ENCODE measurements around the gene UPK1B.
"Not testable (repeated sequence)": the region's sequence is repeated elsewhere in the genome, so short reads cannot be mapped to it uniquely, and the experiment has no call there.

UPK1B gene

DNA sequence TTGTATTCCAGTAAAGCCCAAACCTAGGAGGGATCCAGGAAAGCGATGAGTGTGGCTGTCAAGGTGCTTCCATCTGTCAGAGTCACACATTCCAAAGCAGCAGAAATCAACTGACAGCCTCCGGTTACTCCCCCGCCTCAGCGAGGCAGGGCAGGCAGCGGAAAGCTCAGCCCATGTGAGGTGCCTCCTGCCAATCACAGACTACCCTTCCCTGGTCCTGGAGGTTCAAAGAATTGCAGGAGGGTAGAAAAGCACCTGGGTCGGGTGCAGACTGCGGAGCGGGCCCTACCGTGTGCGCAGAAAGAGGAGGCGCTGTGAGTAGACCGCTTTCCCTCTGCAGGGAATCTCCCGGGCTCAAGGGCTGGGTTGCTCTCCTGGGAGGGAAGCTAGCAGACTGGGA is at the start of gene UPK1B:
TSS of gene UPK1B (plus strand) at position 274 of the 400 bp plus-strand sequence. CDS start 13,144 bp downstream, outside the sequence.
- in situ Hi-C loops (cut with MboI; ENCODE audit: low sequenced_read_pairs), result no loop called here

DNA sequence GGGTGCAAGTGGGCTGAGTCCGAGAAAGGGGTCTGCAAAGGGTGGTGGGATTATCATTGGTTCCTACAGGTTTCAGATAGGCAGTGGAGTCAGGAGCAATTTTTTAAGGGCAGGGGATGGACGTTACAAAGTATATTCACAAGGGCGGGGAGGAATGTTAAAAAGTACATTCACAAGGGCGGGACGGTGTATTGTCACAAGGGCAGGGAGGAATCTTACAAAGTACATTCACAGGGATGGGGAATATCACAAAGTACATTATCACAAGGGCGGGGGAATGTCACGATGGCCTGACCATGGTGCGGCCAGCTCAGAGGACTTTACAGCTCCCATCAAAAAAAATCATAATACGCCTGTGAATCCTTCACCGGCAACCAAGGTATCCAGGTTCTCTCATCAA is 48.1 kb upstream of the UPK1B start:
- in situ Hi-C loops (cut with MboI; ENCODE audit: low sequenced_read_pairs), result no loop called here

DNA sequence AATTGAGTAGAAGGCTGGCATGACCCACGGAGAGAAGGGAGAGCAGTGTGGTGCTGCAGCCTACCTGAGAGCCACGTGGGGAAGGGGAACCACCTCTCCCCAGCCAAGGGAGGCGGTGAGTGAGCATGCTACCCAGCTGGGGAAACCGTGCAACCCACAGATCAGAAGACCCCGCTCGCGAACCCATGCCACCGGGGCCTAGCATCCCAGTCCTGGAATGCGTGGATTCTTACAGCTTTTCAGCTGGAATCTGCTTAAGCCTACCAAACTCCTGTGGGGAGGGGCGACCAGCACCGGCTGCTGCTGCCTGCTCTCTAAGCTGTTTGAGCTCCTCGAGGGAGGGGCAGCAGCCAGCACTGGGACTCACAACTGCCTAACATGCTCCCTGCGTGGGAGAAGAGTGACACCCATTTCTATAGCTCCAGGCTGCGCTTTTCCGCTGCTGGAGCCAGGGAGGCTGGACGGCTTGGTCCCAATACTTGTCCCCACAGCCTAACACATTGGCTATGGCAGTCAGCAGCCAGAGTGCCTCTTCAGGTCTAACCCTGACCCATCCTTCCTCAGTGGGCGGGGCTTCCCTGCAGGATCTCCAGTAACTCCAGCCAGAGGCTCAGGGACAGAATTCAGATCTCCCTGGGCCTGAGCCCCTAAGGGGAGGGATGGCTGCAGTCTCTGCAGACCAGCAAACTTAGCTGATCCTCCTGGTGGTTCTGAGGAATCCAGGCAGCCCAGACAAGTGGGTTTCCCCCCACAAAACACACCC is 47.5 kb upstream of the UPK1B start:
- in situ Hi-C loops (cut with MboI; ENCODE audit: low sequenced_read_pairs), result no loop called here

DNA sequence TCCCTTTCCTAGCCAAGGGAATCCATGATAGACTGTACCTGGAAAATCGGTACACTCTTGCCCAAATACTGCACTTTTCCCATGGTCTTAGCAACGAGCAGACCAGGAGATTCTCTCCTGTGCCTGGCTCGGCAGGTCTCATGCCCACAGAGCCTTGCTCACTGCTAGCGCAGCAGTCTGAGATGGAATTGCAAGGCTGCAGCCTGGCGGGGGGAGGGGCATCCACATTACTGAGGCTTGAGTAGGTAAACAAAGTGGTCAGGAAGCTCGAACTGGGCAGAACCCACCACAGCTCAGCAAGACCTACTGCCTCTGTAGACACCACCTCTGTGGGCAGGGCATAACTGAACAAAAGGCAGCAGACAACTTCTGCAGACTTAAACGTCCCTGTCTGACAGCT is 43.1 kb upstream of the UPK1B start:
- in situ Hi-C loops (cut with MboI; ENCODE audit: low sequenced_read_pairs), result not testable (repeated sequence)

DNA sequence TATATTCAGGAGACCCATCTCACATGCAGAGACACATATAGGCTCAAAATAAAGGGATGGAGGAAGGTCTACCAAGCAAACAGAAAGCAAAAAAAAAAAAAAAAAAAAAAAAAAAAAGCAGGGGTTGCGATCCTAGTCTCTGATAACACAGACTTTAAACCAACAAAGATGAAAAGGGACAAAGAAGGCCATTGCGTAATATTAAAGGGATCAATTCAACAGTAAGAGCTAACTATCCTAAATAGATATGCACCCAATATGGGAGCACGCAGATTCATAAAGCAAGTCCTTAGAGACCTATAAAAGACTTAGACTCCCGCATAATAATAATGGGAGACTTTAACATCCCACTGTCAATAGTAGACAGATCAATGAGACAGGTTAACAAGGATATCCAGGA is 41.1 kb upstream of the UPK1B start:
- in situ Hi-C loops (cut with MboI; ENCODE audit: low sequenced_read_pairs), result not testable (repeated sequence)

DNA sequence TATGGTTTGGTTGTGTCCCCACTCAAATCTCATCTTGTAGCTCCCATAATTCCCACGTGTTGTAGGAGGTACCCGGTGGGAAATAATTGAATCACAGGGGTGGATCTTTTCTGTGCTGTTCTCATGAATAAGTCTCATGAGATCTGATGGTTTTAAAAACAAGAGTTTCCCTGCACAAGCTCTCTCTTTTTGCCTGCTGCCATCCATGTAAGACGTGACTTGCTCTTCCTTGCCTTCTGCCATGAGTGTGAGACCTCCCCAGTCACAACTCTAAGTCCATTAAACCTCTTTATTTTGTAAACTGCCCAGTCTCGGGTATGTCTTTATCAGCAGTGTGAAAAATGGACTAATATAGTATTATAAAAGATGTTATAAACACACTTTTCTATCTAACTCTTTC is 34.0 kb upstream of the UPK1B start:
- in situ Hi-C loops (cut with MboI; ENCODE audit: low sequenced_read_pairs), result not testable (repeated sequence)

DNA sequence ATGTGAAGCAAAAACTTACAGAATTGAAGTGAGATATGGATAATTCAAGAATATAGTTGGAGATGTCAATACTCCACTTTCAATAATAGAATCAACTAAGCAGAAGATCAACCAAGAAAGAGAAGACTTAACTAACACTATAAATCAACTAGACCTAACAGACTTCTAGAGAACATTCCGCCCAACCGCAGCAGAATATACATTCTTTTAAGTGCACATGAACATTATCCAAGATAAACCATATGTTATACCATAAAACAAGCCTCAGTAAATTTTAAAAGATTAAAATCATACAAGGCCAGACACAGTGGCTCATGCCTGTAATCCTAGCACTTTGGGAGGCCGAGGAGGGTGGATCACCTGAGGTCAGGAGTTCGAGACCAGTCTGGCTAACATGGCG is 32.9 kb upstream of the UPK1B start:
- in situ Hi-C loops (cut with MboI; ENCODE audit: low sequenced_read_pairs), result no loop called here

DNA sequence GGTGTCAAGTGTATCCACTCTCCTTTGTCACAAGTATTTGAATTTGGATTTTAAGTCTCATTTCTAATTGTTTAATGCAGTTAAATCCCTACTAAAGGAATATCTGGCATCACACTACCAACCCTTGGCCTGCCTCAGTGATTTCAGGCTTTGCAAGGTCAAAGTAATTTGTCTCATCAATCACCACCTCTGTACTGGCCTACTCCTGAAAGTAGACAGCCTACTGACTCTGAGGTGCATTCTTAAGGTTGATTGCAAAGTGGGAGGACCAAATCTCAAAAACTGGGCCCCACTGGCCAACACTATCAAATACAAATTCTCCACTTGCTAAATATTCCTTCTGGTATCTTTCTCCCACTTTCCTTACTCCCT is 28.3 kb upstream of the UPK1B start:
- in situ Hi-C loops (cut with MboI; ENCODE audit: low sequenced_read_pairs), result no loop called here

DNA sequence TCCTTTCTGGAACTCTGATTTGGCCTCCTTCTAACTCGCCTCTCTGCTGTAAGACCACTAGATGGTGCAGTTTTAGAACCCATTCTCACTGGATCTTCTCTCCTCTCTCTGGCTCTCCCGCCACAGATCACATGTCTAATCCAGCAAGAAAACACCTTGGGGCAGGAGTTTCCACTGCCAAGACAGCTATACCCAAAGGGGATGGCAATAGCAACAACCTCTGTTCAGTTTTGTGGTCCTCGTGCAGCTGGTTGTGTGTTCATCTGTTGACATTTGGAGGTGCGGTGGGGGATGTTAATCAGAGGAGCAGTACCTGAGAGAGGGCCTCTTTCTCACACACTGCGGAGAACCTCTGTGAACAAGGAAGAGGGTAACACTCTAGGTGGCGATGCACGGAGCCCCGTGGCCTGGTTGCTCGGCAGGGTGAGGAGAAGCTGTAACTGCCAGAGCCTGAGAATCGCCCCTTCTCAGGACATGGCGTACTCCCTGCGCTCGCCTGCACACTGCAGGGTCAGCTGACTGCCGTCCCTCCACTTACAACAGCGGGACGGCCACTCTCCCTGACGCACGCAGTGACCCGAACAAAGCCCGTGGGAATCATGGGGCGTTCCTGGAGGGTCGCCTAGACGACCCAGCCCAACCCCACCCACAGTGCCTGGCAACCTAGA is 27.8 kb upstream of the UPK1B start, which contains the start of gene TEX55:
TSS of gene TEX55 (plus strand) at position 666 of the 668 bp plus-strand sequence. CDS start 25 bp downstream, outside the sequence.
- in situ Hi-C loops (cut with MboI; ENCODE audit: low sequenced_read_pairs), result no loop called here

DNA sequence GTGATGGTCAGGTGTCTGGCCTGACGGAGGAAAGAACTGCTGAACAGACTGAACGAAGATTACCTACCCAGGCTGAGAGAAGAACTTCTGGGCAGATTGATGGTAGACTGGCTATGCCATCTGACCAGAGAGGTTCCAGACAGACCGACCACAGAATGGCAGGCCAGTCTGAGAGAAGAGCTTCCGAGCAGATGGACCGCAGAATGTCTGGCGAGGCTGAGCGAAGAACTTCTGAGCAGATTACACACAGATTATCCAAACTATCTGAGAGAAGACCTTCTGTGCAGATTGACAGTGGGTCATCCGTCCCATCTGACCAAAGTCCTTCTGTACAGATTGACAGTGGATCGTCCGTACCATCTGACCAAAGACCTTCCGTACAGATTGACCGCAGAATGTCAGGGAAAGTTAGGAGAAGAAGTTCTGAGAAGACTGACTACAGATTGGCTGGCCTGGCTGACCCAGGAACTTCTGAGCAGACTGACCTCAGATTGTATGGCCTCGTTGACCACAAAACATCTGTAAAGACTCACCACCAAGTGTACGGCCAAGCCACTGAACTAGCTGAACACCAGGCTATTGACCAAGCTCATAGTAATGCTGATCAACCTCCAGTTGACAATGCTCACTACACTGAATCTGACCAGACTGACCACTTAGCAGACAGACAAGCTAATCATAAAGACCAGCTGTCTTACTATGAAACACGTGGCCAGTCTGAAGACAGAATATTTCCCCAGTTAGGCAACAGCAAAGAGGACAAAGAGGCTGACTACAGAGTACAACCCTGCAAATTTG is 26.6 kb upstream of the UPK1B start:
- in situ Hi-C loops (cut with MboI; ENCODE audit: low sequenced_read_pairs), result no loop called here

DNA sequence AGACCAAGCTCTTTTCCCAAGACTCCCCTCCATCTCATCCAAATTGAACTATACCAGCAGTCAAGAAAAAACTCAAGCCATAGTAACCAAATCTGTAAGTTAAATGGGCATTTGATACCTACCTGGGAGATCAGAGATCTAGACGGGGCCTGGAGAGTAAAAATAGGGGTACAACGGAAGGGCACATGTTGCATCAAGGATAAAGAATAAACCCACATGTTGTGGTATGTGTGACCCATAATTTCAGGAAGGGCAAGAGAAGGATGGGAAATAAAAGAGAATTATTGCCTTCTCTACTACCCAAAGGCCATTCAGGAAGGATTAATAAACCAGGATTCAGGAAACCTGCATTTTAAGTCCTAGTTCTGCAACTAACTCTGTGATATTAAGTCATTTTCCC is 25.9 kb upstream of the UPK1B start:
- in situ Hi-C loops (cut with MboI; ENCODE audit: low sequenced_read_pairs), result no loop called here

DNA sequence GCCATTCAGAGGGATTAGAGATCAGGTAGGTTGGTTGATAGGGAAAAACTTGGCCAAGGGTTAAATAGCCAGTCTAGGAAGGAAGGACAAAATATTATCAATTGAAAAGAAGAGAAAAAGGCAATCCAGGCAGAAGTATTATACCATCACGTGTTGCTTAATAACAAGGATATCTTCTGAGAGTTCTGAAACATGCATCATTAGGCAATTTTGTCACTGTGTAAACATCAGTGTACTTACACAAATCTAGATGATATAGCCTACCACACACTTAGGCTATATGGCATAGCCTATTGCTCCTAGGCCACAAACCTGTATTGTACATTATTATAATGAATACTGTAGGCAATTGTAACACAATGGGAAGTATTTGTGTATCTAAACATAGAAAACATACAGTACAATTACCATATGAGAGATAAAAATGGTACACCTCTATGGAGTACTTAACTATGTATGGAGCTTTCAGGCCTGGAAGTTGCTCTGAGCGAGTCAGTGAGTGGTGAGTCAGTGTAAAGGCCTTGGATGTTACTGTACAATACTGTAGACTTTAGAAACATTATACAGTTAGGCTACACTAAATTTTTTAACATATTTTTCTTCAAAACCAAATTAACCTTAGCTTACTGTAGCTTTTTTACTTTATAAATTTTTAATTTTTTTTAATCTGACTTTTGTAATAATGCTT is 24.8 kb upstream of the UPK1B start:
- in situ Hi-C loops (cut with MboI; ENCODE audit: low sequenced_read_pairs), result no loop called here

DNA sequence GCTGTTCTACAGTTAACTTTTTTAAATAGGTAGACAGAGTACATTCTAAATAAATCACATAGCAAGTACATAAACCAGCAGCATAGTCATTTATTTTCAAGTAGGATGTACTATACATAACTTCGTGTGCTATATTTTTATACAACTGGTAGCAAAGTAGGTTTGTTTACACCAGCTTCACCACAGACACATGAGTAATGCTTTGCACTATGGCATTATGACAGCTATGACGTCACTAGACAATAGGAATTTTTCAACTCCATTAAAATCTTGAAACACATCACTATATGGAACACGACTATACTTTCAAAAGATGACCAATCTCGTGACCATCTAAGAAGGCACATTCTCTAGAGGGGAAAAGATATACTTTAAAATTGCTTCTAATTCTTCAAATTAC is 23.9 kb upstream of the UPK1B start:
- in situ Hi-C loops (cut with MboI; ENCODE audit: low sequenced_read_pairs), result no loop called here

DNA sequence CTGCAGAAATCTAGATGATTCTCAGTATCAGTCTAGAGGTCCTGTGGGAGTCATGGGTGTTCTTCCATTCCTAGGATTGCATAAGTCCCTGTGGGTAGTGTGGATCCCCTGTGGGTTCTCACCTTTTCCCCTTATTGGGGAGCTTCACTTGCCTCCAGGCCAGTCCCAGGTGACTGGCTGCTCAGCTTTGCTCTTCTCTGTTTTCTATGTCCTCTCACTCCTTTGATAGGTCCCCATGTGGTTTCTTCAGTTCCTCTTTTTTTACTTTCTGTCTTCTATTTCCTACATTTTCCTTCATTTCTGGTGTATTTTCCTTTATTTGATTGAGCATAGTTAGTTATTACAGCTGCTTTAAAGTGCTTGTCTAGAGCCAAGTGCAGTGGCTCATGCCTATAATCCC is 16.5 kb upstream of the UPK1B start:
- in situ Hi-C loops (cut with MboI; ENCODE audit: low sequenced_read_pairs), result no loop called here

DNA sequence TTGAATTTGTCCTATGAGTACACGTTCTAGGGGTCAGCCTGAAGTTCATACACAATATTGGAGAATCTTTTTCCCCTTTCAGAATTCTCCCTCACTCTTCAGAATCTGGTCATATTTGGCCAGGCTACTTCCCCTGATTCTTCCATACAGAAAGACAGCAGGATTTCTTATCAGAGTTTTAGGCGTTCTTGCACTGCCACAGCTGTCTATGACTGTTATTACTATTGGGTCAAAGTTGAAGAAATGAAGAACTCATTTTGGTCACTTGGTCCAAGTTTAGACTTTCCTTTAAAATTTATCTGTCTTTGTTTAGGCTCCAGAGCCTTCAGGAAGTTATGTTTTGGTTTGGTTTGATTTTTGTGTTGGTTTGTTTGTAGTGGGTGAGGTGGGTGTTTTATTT is 15.4 kb upstream of the UPK1B start:
- in situ Hi-C loops (cut with MboI; ENCODE audit: low sequenced_read_pairs), result no loop called here

DNA sequence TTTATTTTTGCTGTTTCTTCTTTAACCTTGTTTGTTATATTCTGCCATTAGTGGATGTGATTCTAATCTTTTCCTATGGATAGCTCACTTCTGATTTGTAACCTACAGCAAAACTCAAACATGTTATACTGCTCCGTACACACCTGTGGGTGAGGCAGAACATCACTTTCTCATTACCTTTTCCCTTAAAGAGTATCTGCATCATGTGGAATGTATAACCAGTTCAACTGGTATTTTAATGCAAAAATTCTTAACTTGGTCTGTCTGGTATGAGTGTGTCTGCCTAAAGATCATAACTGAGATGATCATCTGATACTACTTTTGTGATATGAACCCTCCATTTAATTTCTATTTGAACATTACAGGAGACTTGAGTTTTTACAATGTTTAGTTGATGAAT is 13.0 kb upstream of the UPK1B start:
- in situ Hi-C loops (cut with MboI; ENCODE audit: low sequenced_read_pairs), result no loop called here

DNA sequence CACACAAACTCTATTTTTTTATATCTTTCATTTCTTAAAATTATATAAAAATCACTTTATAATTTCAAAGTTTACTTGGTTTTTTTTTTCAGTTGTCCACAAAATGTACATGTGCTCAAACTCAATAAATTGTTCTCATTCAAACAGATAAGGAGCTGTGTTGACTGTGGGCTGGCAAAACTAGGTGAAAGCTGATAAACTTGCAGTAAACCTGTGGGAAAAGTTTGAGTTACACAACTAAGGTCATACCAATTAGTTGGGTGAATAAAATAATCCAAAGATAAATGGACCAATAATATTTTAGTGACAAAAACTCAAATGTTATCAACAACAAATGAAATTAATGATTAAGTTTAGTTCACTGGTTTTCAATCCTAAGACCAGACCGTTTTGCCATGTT is 12.6 kb upstream of the UPK1B start:
- in situ Hi-C loops (cut with MboI; ENCODE audit: low sequenced_read_pairs), result no loop called here

DNA sequence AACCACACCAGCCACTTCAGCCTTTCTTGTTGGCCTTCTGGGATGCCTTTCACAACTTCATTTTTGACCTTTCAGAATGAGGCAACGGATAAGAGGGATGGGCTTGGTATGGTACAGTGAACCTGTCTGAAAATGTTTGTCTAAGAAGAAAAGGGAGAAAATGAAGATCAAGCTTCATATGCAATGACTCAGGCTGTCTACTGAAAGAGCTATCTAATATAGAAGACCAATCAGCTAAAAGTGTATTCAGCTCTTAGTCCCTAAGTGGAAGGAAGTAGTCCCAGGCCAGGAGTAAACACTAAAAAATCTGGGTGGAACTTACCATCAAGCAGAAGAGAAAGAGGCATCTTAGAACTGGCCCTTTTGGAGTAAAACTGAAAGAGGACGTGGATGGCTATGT is 12.2 kb upstream of the UPK1B start:
- in situ Hi-C loops (cut with MboI; ENCODE audit: low sequenced_read_pairs), result no loop called here

DNA sequence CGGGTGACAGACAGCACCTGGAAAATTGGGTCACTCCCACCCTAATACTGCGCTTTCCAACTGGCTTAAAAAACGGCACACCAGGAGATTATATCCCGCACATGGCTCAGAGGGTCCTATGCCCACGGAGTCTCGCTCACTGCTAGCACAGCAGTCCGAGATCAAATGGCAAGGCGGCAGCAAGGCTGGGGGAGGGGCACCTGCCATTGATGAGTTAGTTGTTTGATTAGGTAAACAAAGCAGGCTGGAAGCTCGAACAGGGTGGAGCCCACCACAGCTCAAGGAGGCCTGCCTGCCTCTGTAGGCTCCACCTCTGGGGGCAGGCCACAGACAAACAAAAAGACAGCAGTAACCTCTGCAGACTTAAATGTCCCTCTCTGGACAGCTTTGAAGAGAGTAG is 8.7 kb upstream of the UPK1B start:
- in situ Hi-C loops (cut with MboI; ENCODE audit: low sequenced_read_pairs), result not testable (repeated sequence)

DNA sequence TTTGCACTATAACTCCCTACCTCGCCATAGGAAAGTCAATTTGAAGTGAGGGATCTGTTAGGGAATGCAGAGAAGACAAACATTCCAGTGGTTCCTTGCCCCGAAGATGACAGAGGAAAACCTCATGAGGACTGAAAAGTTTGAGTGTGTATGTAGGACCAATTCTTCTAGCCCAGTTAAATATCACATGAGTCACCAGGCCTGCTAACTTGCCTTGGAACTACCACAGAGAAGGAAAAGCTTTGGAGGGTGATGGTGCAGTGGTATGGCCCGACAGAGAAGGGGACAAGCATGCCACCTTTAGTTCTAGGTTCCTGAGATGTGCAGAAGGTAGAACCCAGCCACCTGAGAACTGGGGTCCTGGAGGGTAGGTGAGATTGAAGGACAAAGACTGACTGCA is 2.6 kb upstream of the UPK1B start:
- in situ Hi-C loops (cut with MboI; ENCODE audit: low sequenced_read_pairs), result no loop called here
